ENCODE results near the gene TFR2.

TFR2 gene

GRCh38 chr7:100585511-100586265 is 55.7 kb downstream of the TFR2 start, which contains the start of gene LRCH4:
LRCH4 (minus strand) TSS chr7:100586129; CDS start chr7:100586100, 29 bp downstream.
- in situ Hi-C loops (cut with HindIII; ENCODE audit: low sequenced_read_pairs), result no loop called here
- DNase-seq (ENCODE audit: low read depth), result no peak
- H3K4me3 ChIP-seq (ENCODE audit: low read depth, low read length), result peak within 1 kb of the TSS; percentile 93
- no peak for TF ChIP-seq CTCF (IDR thresholded peaks at IDR 0.05; ENCODE audit: low read depth, low read length, missing control alignments)

GRCh38 chr7:100584683-100585510 is 56.5 kb downstream of the TFR2 start:
- in situ Hi-C loops (cut with HindIII; ENCODE audit: low sequenced_read_pairs), result no loop called here
- DNase-seq (ENCODE audit: low read depth), result no peak
- TF ChIP-seq CTCF (IDR thresholded peaks at IDR 0.05; ENCODE audit: low read depth, low read length, missing control alignments), result no peak
- peak overlapping the region; percentile 93 for H3K4me3 ChIP-seq (ENCODE audit: low read depth, low read length)

GRCh38 chr7:100584054-100584682 is 57.2 kb downstream of the TFR2 start:
- in situ Hi-C loops (cut with HindIII; ENCODE audit: low sequenced_read_pairs), result no loop called here
- no peak for TF ChIP-seq CTCF (IDR thresholded peaks at IDR 0.05; ENCODE audit: low read depth, low read length, missing control alignments)
- peak overlapping the region; percentile 93 for H3K4me3 ChIP-seq (ENCODE audit: low read depth, low read length)
- no peak for DNase-seq (ENCODE audit: low read depth)

- DNase-seq (ENCODE audit: low read depth), result no peak
- peak overlapping the region; percentile 93 for H3K4me3 ChIP-seq (ENCODE audit: low read depth, low read length)
- no peak for TF ChIP-seq CTCF (IDR thresholded peaks at IDR 0.05; ENCODE audit: low read depth, low read length, missing control alignments)
- in situ Hi-C loops (cut with HindIII; ENCODE audit: low sequenced_read_pairs), result no loop called here
Measured at GRCh38 chr7:100583132-100584053, 58.0 kb downstream of the TFR2 start.

- H3K4me3 ChIP-seq (ENCODE audit: low read depth, low read length), result peak overlapping the region; percentile 9
- no peak for TF ChIP-seq CTCF (IDR thresholded peaks at IDR 0.05; ENCODE audit: low read depth, low read length, missing control alignments)
- in situ Hi-C loops (cut with HindIII; ENCODE audit: low sequenced_read_pairs), result no loop called here
- no peak for DNase-seq (ENCODE audit: low read depth)
Measured at GRCh38 chr7:100582650-100583049, 58.7 kb downstream of the TFR2 start.

Data from astrocyte of the cerebellum (primary cell).